Measurements from ENCODE around the gene COX11.

COX11 gene

GRCh38 chr17:54935471-54935870 is 33.0 kb downstream of the COX11 start:
- DNase-seq (ENCODE audit: insufficient read length, low spot score): no peak
- FAIRE-seq: no peak
- TF ChIP-seq, protein P1, sequence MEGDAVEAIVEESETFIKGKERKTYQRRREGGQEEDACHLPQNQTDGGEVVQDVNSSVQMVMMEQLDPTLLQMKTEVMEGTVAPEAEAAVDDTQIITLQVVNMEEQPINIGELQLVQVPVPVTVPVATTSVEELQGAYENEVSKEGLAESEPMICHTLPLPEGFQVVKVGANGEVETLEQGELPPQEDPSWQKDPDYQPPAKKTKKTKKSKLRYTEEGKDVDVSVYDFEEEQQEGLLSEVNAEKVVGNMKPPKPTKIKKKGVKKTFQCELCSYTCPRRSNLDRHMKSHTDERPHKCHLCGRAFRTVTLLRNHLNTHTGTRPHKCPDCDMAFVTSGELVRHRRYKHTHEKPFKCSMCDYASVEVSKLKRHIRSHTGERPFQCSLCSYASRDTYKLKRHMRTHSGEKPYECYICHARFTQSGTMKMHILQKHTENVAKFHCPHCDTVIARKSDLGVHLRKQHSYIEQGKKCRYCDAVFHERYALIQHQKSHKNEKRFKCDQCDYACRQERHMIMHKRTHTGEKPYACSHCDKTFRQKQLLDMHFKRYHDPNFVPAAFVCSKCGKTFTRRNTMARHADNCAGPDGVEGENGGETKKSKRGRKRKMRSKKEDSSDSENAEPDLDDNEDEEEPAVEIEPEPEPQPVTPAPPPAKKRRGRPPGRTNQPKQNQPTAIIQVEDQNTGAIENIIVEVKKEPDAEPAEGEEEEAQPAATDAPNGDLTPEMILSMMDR (IDR thresholded peaks at IDR 0.05; ENCODE audit: insufficient read depth, missing control alignments): no peak

DNA sequence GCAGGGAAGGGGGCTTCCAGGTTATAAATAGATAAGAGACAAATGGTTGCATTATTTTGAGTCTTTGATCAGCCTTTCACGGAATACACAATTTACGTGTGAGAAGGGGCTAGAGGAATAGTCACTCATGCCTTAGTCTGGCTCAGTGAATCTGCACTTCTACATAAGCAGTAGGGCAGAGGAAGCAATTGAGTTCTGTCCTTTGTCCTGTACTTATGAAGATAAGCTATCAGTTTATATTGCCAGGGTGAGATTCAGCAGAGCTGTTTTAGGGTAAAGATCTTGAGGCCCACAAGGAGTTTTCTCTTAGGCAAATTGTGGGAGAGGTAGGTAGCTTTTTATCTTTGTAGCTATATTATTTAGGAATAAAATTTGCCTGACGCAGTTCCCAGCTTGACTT is 34.5 kb downstream of the COX11 start:
- TF ChIP-seq, protein P1 (IDR thresholded peaks at IDR 0.05; ENCODE audit: insufficient read depth, missing control alignments): no peak
- DNase-seq (ENCODE audit: insufficient read length, low spot score): no peak
- no peak for FAIRE-seq

- DNase-seq (ENCODE audit: insufficient read length, low spot score): no peak
Measured at GRCh38 chr17:54932711-54933110, 35.7 kb downstream of the COX11 start.

DNA sequence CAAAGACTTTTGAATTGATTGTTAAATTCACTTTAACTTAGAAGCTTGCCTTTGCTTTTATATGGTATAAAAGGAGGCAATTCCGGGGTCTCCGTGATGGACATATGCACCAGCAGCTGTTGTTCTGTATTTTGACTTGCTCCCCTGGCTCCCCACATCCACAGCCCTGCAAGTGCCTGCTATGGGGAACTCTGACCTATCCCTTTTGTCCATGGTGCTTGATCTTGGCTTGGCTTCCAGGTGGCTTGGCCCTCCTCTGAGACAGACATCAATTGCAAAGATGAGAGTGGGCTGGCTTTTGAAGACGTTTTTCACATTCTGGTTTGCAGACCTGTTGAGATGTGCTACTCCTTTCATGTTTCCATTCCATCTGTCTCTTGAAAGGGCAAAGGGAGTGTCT is 40.9 kb downstream of the COX11 start:
- TF ChIP-seq, protein P1 (IDR thresholded peaks at IDR 0.05; ENCODE audit: insufficient read depth, missing control alignments): no peak
- DNase-seq (ENCODE audit: insufficient read length, low spot score) (no peak), FAIRE-seq (no peak)

More at GRCh38 chr17:54932711-54933110, 35.7 kb downstream of the COX11 start:
- TF ChIP-seq, protein P1 (IDR thresholded peaks at IDR 0.05; ENCODE audit: insufficient read depth, missing control alignments): no peak
- no peak for FAIRE-seq

- DNase-seq (ENCODE audit: insufficient read length, low spot score) (no peak), FAIRE-seq (no peak)
- TF ChIP-seq, protein P1 (IDR thresholded peaks at IDR 0.05; ENCODE audit: insufficient read depth, missing control alignments): no peak
Measured at GRCh38 chr17:54924405-54924804, 44.0 kb downstream of the COX11 start.

DNA sequence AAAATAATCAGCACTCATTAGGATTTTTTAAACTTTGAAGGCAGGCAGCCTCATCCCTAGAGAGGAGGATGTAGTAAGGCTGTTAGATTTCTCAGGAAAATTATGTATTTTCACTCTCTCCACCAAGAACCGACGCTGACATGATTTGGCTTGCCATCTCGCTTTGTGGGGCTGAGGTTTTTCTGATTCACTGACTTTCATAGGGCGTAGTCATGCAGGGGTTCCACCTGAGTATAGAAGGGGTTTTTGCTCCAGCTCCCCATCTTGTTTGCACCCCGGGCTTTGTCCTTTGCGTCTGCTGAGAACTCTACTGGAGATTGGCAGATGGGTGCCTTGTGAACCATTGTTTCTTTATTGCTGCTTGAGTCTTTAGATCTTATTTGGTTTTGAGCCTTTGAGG is 47.6 kb downstream of the COX11 start:
- DNase-seq (ENCODE audit: insufficient read length, low spot score): no peak
- TF ChIP-seq, protein P1 (IDR thresholded peaks at IDR 0.05; ENCODE audit: insufficient read depth, missing control alignments): no peak
- no peak for FAIRE-seq

DNA sequence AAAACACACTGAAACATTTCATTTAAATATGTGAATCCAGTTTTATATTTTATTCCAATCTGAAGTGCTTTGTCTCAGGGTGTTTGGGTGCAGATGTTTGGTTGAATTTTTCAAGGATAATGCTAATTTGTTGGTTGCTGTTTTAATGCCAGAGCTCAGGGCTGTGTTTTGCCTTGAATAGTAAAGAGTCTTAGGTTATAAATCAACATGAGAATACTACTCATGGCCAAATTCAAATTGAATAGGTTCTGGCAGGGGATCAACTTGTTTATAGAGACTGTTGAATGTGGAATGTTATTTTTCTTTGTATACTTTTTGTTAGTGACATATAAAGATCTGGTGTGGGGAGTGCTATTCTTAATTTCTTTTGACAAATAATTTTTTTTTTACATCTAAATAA is 49.0 kb downstream of the COX11 start:
- FAIRE-seq (no peak), DNase-seq (ENCODE audit: insufficient read length, low spot score) (no peak)
- TF ChIP-seq, protein P1 (IDR thresholded peaks at IDR 0.05; ENCODE audit: insufficient read depth, missing control alignments): no peak
